Activated T-cell treated with anti-CD3 and anti-CD28 coated beads, Interleukin-2, amount 50 U/mL, for 24 hours (primary cell): Measurements from ENCODE around the gene MAX.
"Not testable (repeated sequence)": the region's sequence is repeated elsewhere in the genome, so short reads cannot be mapped to it uniquely, and the experiment has no call there.

Experiments
- DNase-seq: peaks from one replicate; pipeline ENCODE4 v3.0.0-alpha.2; 2020
- H3K27ac Mint-ChIP-seq: 2 replicates; pipeline ENCODE4 v1.8.0; 2020; ENCODE audit warnings: mild to moderate bottlenecking, mixed read lengths
- H3K27me3 Mint-ChIP-seq: 2 replicates; pipeline ENCODE4 v1.8.0; 2020; ENCODE audit warnings: mixed read lengths
- H3K36me3 Mint-ChIP-seq: 2 replicates; pipeline ENCODE4 v1.8.0; 2020; ENCODE audit warnings: low read depth, mixed read lengths
- H3K4me1 Mint-ChIP-seq: 2 replicates; pipeline ENCODE4 v1.8.0; 2020; ENCODE audit warnings: low read depth, mixed read lengths
- H3K4me3 Mint-ChIP-seq: 2 replicates; pipeline ENCODE4 v1.8.0; 2020; ENCODE audit warnings: mild to moderate bottlenecking, moderate library complexity, mixed read lengths
- H3K9me3 Mint-ChIP-seq: 2 replicates; pipeline ENCODE4 v1.8.0; 2020; ENCODE audit warnings: mixed read lengths

The MAX gene

GRCh38 chr14:65043893-65044595 is 58.3 kb downstream of the MAX start:
- Mint-ChIP-seq H3K4me3 (no peak overlapping the region), H3K27ac (peak overlapping the region; percentile 48), H3K4me1 (peaks cover 6% of the 10 kb centered on the region), H3K27me3 (no peaks in the 10 kb centered on the region), H3K36me3 (peaks cover 62% of the 10 kb centered on the region), H3K9me3 (no peaks in the 10 kb centered on the region)
- no peak for DNase-seq

GRCh38 chr14:65042731-65043372 is 59.5 kb downstream of the MAX start:
- Mint-ChIP-seq H3K36me3 (peaks cover 59% of the 10 kb centered on the region), H3K4me3 (no peak overlapping the region), H3K4me1 (peaks cover 6% of the 10 kb centered on the region), H3K9me3 (no peaks in the 10 kb centered on the region), H3K27me3 (no peaks in the 10 kb centered on the region), H3K27ac (peak overlapping the region; percentile 1)
- no peak for DNase-seq

GRCh38 chr14:65042296-65042695 is 60.0 kb downstream of the MAX start:
- peaks cover 1% of the 10 kb centered on the region for H3K4me1 Mint-ChIP-seq
- no peak overlapping the region for H3K27ac Mint-ChIP-seq
- H3K4me3 Mint-ChIP-seq = no peak overlapping the region
- H3K9me3 Mint-ChIP-seq = no peaks in the 10 kb centered on the region
- H3K27me3 Mint-ChIP-seq = no peaks in the 10 kb centered on the region
- H3K36me3 Mint-ChIP-seq = peaks cover 55% of the 10 kb centered on the region
- no peak for DNase-seq

GRCh38 chr14:65041434-65041915 is 60.8 kb downstream of the MAX start:
- peaks cover 55% of the 10 kb centered on the region for H3K36me3 Mint-ChIP-seq
- no peaks in the 10 kb centered on the region for H3K9me3 Mint-ChIP-seq
- no peaks in the 10 kb centered on the region for H3K27me3 Mint-ChIP-seq
- DNase-seq = no peak
- H3K4me3 Mint-ChIP-seq = no peak overlapping the region
- H3K27ac Mint-ChIP-seq = no peak overlapping the region
- no peaks in the 10 kb centered on the region for H3K4me1 Mint-ChIP-seq

- H3K4me1 Mint-ChIP-seq = no peaks in the 10 kb centered on the region
- no peak overlapping the region for H3K4me3 Mint-ChIP-seq
- no peaks in the 10 kb centered on the region for H3K9me3 Mint-ChIP-seq
- H3K27ac Mint-ChIP-seq = no peak overlapping the region
- H3K27me3 Mint-ChIP-seq = no peaks in the 10 kb centered on the region
- DNase-seq = no peak
- H3K36me3 Mint-ChIP-seq = peaks cover 53% of the 10 kb centered on the region
Measured at GRCh38 chr14:65040666-65041433, 61.5 kb downstream of the MAX start.

GRCh38 chr14:65038966-65039365 is 63.4 kb downstream of the MAX start:
- H3K27me3 Mint-ChIP-seq = no peaks in the 10 kb centered on the region
- no peak overlapping the region for H3K27ac Mint-ChIP-seq
- peaks cover 48% of the 10 kb centered on the region for H3K36me3 Mint-ChIP-seq
- no peak for DNase-seq
- H3K9me3 Mint-ChIP-seq = no peaks in the 10 kb centered on the region
- H3K4me1 Mint-ChIP-seq = no peaks in the 10 kb centered on the region
- no peak overlapping the region for H3K4me3 Mint-ChIP-seq

GRCh38 chr14:65035049-65035448 is 67.3 kb downstream of the MAX start:
- Mint-ChIP-seq H3K36me3 (peaks cover 40% of the 10 kb centered on the region), H3K4me3 (no peak overlapping the region), H3K9me3 (no peaks in the 10 kb centered on the region), H3K27me3 (no peaks in the 10 kb centered on the region), H3K4me1 (no peaks in the 10 kb centered on the region), H3K27ac (no peak overlapping the region)
- DNase-seq = no peak

- peaks cover 48% of the 10 kb centered on the region for H3K36me3 Mint-ChIP-seq
- DNase-seq = no peak
- no peaks in the 10 kb centered on the region for H3K4me1 Mint-ChIP-seq
- no peak overlapping the region for H3K27ac Mint-ChIP-seq
- H3K4me3 Mint-ChIP-seq = no peak overlapping the region
- H3K9me3 Mint-ChIP-seq = no peaks in the 10 kb centered on the region
- H3K27me3 Mint-ChIP-seq = no peaks in the 10 kb centered on the region
Measured at GRCh38 chr14:65034021-65034420, 68.3 kb downstream of the MAX start.

- DNase-seq = no peak
- Mint-ChIP-seq H3K4me1 (no peaks in the 10 kb centered on the region), H3K36me3 (peaks cover 57% of the 10 kb centered on the region), H3K27ac (no peak overlapping the region), H3K9me3 (no peaks in the 10 kb centered on the region), H3K4me3 (no peak overlapping the region), H3K27me3 (no peaks in the 10 kb centered on the region)
Measured at GRCh38 chr14:65033181-65033580, 69.1 kb downstream of the MAX start.

GRCh38 chr14:65032319-65032718 is 70.0 kb downstream of the MAX start:
- H3K27ac Mint-ChIP-seq = no peak overlapping the region
- H3K4me1 Mint-ChIP-seq = no peaks in the 10 kb centered on the region
- H3K27me3 Mint-ChIP-seq = no peaks in the 10 kb centered on the region
- no peak overlapping the region for H3K4me3 Mint-ChIP-seq
- peaks cover 65% of the 10 kb centered on the region for H3K36me3 Mint-ChIP-seq
- no peaks in the 10 kb centered on the region for H3K9me3 Mint-ChIP-seq
- DNase-seq = no peak

GRCh38 chr14:65031321-65031720 is 71.0 kb downstream of the MAX start:
- H3K9me3 Mint-ChIP-seq, DNase-seq, H3K4me1 Mint-ChIP-seq, H3K4me3 Mint-ChIP-seq, H3K27ac Mint-ChIP-seq, H3K27me3 Mint-ChIP-seq: not testable (repeated sequence)
- peaks cover 69% of the 10 kb centered on the region for H3K36me3 Mint-ChIP-seq

GRCh38 chr14:65028937-65029336 is 73.4 kb downstream of the MAX start:
- Mint-ChIP-seq H3K27me3 (no peaks in the 10 kb centered on the region), H3K4me1 (no peaks in the 10 kb centered on the region), H3K36me3 (peaks cover 68% of the 10 kb centered on the region), H3K9me3 (no peaks in the 10 kb centered on the region), H3K27ac (no peak overlapping the region), H3K4me3 (no peak overlapping the region)
- no peak for DNase-seq

- Mint-ChIP-seq H3K4me3 (no peak overlapping the region), H3K36me3 (peaks cover 61% of the 10 kb centered on the region), H3K4me1 (no peaks in the 10 kb centered on the region), H3K27me3 (no peaks in the 10 kb centered on the region), H3K27ac (no peak overlapping the region), H3K9me3 (no peaks in the 10 kb centered on the region)
- no peak for DNase-seq
Measured at GRCh38 chr14:65027127-65027799, 75.1 kb downstream of the MAX start.

GRCh38 chr14:65026526-65026925 is 75.8 kb downstream of the MAX start:
- Mint-ChIP-seq H3K4me1 (no peaks in the 10 kb centered on the region), H3K27me3 (no peaks in the 10 kb centered on the region), H3K9me3 (no peaks in the 10 kb centered on the region), H3K36me3 (peaks cover 63% of the 10 kb centered on the region), H3K27ac (no peak overlapping the region), H3K4me3 (no peak overlapping the region)
- DNase-seq = no peak
